SK-N-MC (cell line): ENCODE results near the gene ASIC1.

Source experiments
- EZH2 ChIP-seq: fragments of 200-600 bp; sonication (generic); IDR thresholded peaks from one replicate; pipeline ENCODE4 v1.6.1; 2017; ENCODE audit warnings: antibody characterized with exemption
- POLR2AphosphoS5 ChIP-seq: IDR thresholded peaks from 2 replicates; pipeline ENCODE4 v1.6.1; 2012; ENCODE audit warnings: mild to moderate bottlenecking, low read depth, low read length, borderline replicate concordance

GRCh38 chr12:50056639-50056976, 788 bp upstream of the ASIC1 start:
- TF ChIP-seq EZH2 (no peak), POLR2AphosphoS5 (no peak)
